Duodenal mucosa (tissue), 2 donors: Measurements from ENCODE around the gene PLXDC1.
A peak's percentile ranks its signal among the peaks of the same experiment; 100 is the strongest.
"Not testable (repeated sequence)": the region's sequence is repeated elsewhere in the genome, so short reads cannot be mapped to it uniquely, and the experiment has no call there.

Experiments used
- H3K27ac ChIP-seq: one replicate; pipeline ENCODE4 v1.7.0; 2013; ENCODE audit warnings: low read depth, low read length
- H3K27me3 ChIP-seq, 2 donors: one replicate each; pipeline ENCODE4 v1.7.0; 2013; ENCODE audit warnings: low read length in 2 of 2, control low read depth in 1 of 2; ENCODE audit not compliant: insufficient read depth in 2 of 2, control insufficient read depth in 1 of 2
- H3K36me3 ChIP-seq, 2 donors: one replicate each; pipeline ENCODE4 v1.7.0; 2013; ENCODE audit warnings: low read length in 2 of 2, control low read depth in 1 of 2; ENCODE audit not compliant: insufficient read depth in 2 of 2, control insufficient read depth in 1 of 2
- H3K4me1 ChIP-seq, 2 donors: one replicate each; pipeline ENCODE4 v1.7.0; 2013; ENCODE audit warnings: low read length in 2 of 2, control low read depth in 1 of 2; ENCODE audit not compliant: insufficient read depth in 2 of 2, control insufficient read depth in 1 of 2
- H3K4me3 ChIP-seq, 2 donors: one replicate each; pipeline ENCODE4 v1.7.0; 2013; ENCODE audit warnings: low read length in 2 of 2, low read depth in 1 of 2
- H3K9ac ChIP-seq, 2 donors: one replicate each; pipeline ENCODE4 v1.7.0; 2013; ENCODE audit warnings: low read length in 2 of 2, low read depth in 1 of 2
- H3K9me3 ChIP-seq, 2 donors: one replicate each; pipeline ENCODE4 v1.7.0; 2013; ENCODE audit warnings: low read length in 2 of 2, control low read depth in 1 of 2; ENCODE audit not compliant: control insufficient read depth in 1 of 2

PLXDC1 gene

DNA sequence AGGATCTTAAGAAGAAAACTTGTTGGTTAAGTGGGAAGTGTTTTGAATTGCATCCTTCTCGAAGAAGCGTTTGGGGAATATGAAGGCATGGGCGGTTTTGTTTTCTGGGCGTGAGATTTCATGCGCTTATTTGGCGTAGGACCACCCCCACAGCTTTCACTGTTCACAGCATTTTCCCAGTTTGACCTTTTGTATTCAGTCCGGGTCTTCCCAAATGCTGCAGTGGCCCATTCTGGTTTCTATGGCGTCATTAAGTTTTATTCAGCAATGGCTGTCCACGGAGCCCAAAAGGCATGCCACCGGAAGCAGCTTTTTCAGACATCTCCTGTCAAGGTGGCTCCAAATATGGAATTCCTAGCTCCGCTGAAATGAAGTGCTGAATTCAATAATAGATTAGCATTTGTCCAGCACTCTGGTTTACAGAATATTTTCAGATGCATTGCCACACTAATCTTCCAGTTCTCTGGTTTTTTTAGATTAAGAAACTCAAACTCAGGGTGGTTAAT, 93.7 kb downstream of the PLXDC1 start:
- Histone ChIP-seq H3K4me3 (peak overlapping the region; percentile 71 to 81), H3K9ac (no peak overlapping the region), H3K4me1 (peaks cover 11 to 15% of the 10 kb centered on the region in 2 donors), H3K27ac (no peak overlapping the region), H3K36me3 (no peaks in the 10 kb centered on the region), H3K27me3 (no peaks in the 10 kb centered on the region), H3K9me3 (no peaks in the 10 kb centered on the region)

- Histone ChIP-seq H3K27ac (no peak overlapping the region), H3K9me3 (no peaks in the 10 kb centered on the region), H3K9ac (no peak overlapping the region), H3K27me3 (no peaks in the 10 kb centered on the region), H3K4me3 (no peak overlapping the region), H3K36me3 (no peaks in the 10 kb centered on the region), H3K4me1 (peaks cover 11 to 15% of the 10 kb centered on the region in 2 donors)
Observed at GRCh38 chr17:39054111-39054645, 97.3 kb downstream of the PLXDC1 start.

GRCh38 chr17:39052423-39052822, 99.0 kb downstream of the PLXDC1 start:
- not testable (repeated sequence) for H3K36me3 ChIP-seq, H3K9ac ChIP-seq, H3K27me3 ChIP-seq, H3K4me3 ChIP-seq, H3K27ac ChIP-seq, H3K9me3 ChIP-seq
- peaks cover 8 to 11% of the 10 kb centered on the region in 2 donors for H3K4me1 ChIP-seq

GRCh38 chr17:39051001-39051585, 100.3 kb downstream of the PLXDC1 start:
- Histone ChIP-seq H3K9ac (no peak overlapping the region), H3K27me3 (no peaks in the 10 kb centered on the region), H3K27ac (no peak overlapping the region), H3K9me3 (peaks cover 9 to 18% of the 10 kb centered on the region in 2 donors), H3K4me1 (peaks cover 8 to 11% of the 10 kb centered on the region in 2 donors), H3K36me3 (no peaks in the 10 kb centered on the region), H3K4me3 (no peak overlapping the region)

GRCh38 chr17:39045948-39046679, 105.3 kb downstream of the PLXDC1 start:
- Histone ChIP-seq H3K27me3 (no peaks in the 10 kb centered on the region), H3K36me3 (no peaks in the 10 kb centered on the region), H3K27ac (no peak overlapping the region), H3K4me1 (no peaks in the 10 kb centered on the region), H3K9ac (no peak overlapping the region), H3K9me3 (peaks cover 12 to 24% of the 10 kb centered on the region in 2 donors), H3K4me3 (no peak overlapping the region)

DNA sequence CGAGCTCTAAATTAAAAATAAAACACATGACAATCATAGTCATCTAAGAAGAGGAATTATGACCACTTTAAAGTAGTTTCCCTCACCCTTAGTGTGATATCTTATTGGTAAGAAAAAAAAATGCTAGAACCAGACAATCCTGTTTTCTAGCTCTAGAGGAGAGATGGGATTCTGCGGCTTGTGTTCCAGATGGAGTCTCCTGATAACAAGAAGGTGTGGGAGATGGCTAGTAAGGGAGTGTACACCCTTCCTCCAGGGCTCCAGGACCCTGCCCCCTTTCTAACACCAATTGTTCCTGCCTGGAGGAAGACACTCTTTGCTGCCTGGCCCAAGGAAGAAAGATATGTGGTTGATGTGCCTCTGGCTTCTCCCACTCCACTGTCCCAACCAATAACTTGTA, 115.4 kb downstream of the PLXDC1 start:
- H3K27ac ChIP-seq, result no peak overlapping the region
- peaks cover 3 to 5% of the 10 kb centered on the region in 2 donors for H3K27me3 ChIP-seq
- H3K9ac ChIP-seq, result no peak overlapping the region

GRCh38 chr17:39035578-39035977, 115.9 kb downstream of the PLXDC1 start:
- H3K4me1 ChIP-seq, H3K27me3 ChIP-seq, H3K4me3 ChIP-seq, H3K9me3 ChIP-seq, H3K27ac ChIP-seq, H3K36me3 ChIP-seq, H3K9ac ChIP-seq: not testable (repeated sequence)

More for the DNA sequence above, 115.4 kb downstream of the PLXDC1 start:
- no peak overlapping the region for H3K4me3 ChIP-seq
- no peaks in the 10 kb centered on the region for H3K36me3 ChIP-seq
- no peaks in the 10 kb centered on the region for H3K4me1 ChIP-seq
- no peaks in the 10 kb centered on the region for H3K9me3 ChIP-seq

DNA sequence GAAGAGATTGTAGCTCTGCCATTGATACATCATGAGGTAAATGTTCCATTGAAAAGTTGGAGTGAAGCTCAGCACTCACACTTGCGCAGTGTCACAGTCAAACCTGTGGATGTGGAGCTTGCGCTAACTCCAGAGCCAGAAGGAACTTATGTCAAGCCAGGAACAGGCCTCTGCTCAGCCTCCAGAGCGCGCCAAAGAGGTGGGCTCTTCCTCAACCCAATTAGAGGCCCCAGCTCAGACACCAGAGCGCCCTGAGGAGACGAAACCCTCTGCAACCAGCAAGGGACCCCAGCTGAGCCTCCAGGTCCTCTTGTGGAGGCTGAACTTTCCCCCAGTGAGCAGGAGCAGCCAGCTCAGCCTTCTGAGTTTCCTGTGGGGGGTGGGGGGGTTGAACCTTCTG, 122.7 kb downstream of the PLXDC1 start:
- no peak overlapping the region for H3K9ac ChIP-seq
- H3K4me1 ChIP-seq, result peaks cover 4 to 11% of the 10 kb centered on the region in 2 donors
- H3K27me3 ChIP-seq, result no peaks in the 10 kb centered on the region
- no peaks in the 10 kb centered on the region for H3K36me3 ChIP-seq
- no peaks in the 10 kb centered on the region for H3K9me3 ChIP-seq
- no peak overlapping the region for H3K4me3 ChIP-seq
- no peak overlapping the region for H3K27ac ChIP-seq

DNA sequence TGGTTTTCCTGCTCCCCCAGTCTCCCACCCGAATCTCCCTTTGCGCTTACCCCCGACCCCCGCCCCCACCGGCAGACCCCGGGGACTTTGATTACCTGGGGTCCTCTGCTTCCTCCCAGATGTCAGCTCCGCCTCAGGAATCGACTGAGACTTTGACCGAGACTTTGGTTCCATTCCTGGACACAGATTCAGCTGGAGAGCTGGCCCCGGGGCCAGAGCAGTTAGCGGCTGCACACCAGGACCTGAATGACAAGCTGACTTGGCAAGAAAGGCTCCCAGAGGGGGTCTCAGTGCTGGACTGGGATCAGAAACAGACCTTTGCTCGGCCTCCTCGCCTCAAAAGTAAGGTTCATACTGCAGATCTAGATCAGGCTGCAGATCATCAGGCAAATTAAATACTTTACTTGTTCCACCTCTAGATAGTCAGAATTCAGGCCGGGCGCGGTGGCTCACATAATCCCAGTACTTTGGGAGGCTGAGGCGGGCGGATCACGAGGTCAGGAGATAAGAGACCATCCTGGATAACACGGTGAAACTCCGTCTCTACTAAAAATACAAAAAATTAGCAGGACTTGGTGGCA, 123.9 kb downstream of the PLXDC1 start:
- Histone ChIP-seq H3K27me3 (no peaks in the 10 kb centered on the region), H3K4me3 (peak overlapping the region; percentile 38 to 63), H3K4me1 (peaks cover 4 to 11% of the 10 kb centered on the region in 2 donors), H3K27ac (no peak overlapping the region), H3K9me3 (no peaks in the 10 kb centered on the region), H3K9ac (peak overlapping the region in 1 of 2 donors; percentile 37), H3K36me3 (no peaks in the 10 kb centered on the region)

- Histone ChIP-seq H3K27ac (no peak overlapping the region), H3K36me3 (no peaks in the 10 kb centered on the region), H3K4me1 (peaks cover 4 to 11% of the 10 kb centered on the region in 2 donors), H3K4me3 (peak overlapping the region; percentile 38 to 63), H3K9me3 (no peaks in the 10 kb centered on the region), H3K27me3 (no peaks in the 10 kb centered on the region), H3K9ac (peak overlapping the region in 1 of 2 donors; percentile 37)
Observed at GRCh38 chr17:39026980-39027451, 124.4 kb downstream of the PLXDC1 start.
